Endothelial cell of umbilical vein (primary cell): Measurements from ENCODE around the gene DCC. TPM values are rescaled to one million over a fixed set of nuclear protein-coding genes. Genes with fewer than 3 reads are reported as not detected.

Source experiments
- BruUV-seq: library from RNA; stranded (reverse); fragments of 400-500 nt; replicated peaks from 2 replicates; lab custom pipeline; 2021; lab: Mats Ljungman, UMichigan
- CTCF ChIA-PET: fragments of 300-600, 350-600 bp; sonication (Branson Sonifier 250); formaldehyde crosslinking; loops from one replicate; lab custom pipeline; 2021; ENCODE audit warnings: antibody characterized with exemption, inconsistent platforms; lab: Charles Lee
- POLR2A ChIA-PET: fragments of 300-600, 350-600 bp; sonication (Branson Sonifier 250); formaldehyde crosslinking; loops from one replicate; lab custom pipeline; 2021; ENCODE audit warnings: antibody characterized with exemption, inconsistent platforms; lab: Charles Lee
- DNase-seq: peaks from one replicate; pipeline ENCODE4 v3.0.0-alpha.2; 2011; ENCODE audit warnings: low read depth, low spot score
- FAIRE-seq: peaks from 2 replicates; lab custom pipeline; 2011; peaks lifted over from hg19 to GRCh38; lab: Jason Lieb, UNC
- H2AFZ ChIP-seq: 2 replicates; pipeline ENCODE4 v1.6.0; 2012; ENCODE audit warnings: low read depth, low read length, control low read depth, inconsistent platforms
- H3K27ac ChIP-seq: 2 replicates; pipeline ENCODE4 v1.5.1; 2011; ENCODE audit warnings: low read depth, mild to moderate bottlenecking, control low read depth, low read length, moderate library complexity; ENCODE audit not compliant: insufficient read depth
- H3K27me3 ChIP-seq, 2 experiments: 2 replicates each; pipeline versions ENCODE4 v1.6.0 to v1.6.1; 2011; ENCODE audit warnings: low read length in 2 of 2, mixed read lengths in 1 of 2; ENCODE audit not compliant: control insufficient read depth in 2 of 2, insufficient read depth in 2 of 2
- H3K36me3 ChIP-seq, 2 experiments: 2 replicates in 1 of 2; 3 replicates in 1 of 2; pipeline ENCODE4 v1.5.1; 2011; ENCODE audit warnings: low read length in 2 of 2, mild to moderate bottlenecking in 1 of 2, moderate library complexity in 1 of 2; ENCODE audit not compliant: control insufficient read depth in 2 of 2, insufficient read depth in 2 of 2; ENCODE audit errors: extremely low read depth in 1 of 2
- H3K4me1 ChIP-seq: 3 replicates; pipeline ENCODE4 v1.5.1; 2011; ENCODE audit warnings: mild to moderate bottlenecking, low read length; ENCODE audit not compliant: control insufficient read depth, insufficient read depth; ENCODE audit errors: extremely low read depth
- H3K4me2 ChIP-seq: 2 replicates; pipeline ENCODE4 v1.6.1; 2011; ENCODE audit warnings: low read length, control low read depth, mixed read lengths; ENCODE audit not compliant: insufficient read depth
- H3K4me3 ChIP-seq, 3 experiments: fragments of 200-600 bp in 1 of 3; sonication (generic), shearing (Covaris generic) in 1 of 3; replicated peaks in 1 of 3; 2 replicates each; pipeline ENCODE4 v1.5.1; 2011 to 2016; ENCODE audit warnings: control low read depth in 3 of 3, low read length in 3 of 3, mild to moderate bottlenecking in 2 of 3, inconsistent platforms in 1 of 3, low read depth in 1 of 3, moderate library complexity in 1 of 3; ENCODE audit not compliant: insufficient read depth in 1 of 3
- H3K79me2 ChIP-seq: 2 replicates; pipeline ENCODE4 v1.6.0; 2012; ENCODE audit warnings: low read length, inconsistent platforms; ENCODE audit not compliant: control insufficient read depth, insufficient read depth
- H3K9ac ChIP-seq: replicated peaks from 2 replicates; pipeline ENCODE3; 2011; ENCODE audit warnings: low read length, control low read depth; ENCODE audit not compliant: insufficient read depth; ENCODE audit errors: extremely low read depth
- H3K9me1 ChIP-seq: replicated peaks from 3 replicates; pipeline ENCODE4 v1.6.0; 2011; ENCODE audit warnings: mild to moderate bottlenecking, low read length; ENCODE audit not compliant: control insufficient read depth, insufficient read depth; ENCODE audit errors: extremely low read depth
- H3K9me3 ChIP-seq: replicated peaks from 2 replicates; pipeline ENCODE4 v1.5.1; 2012; ENCODE audit warnings: low read length, inconsistent platforms; ENCODE audit not compliant: control insufficient read depth, insufficient read depth
- H4K20me1 ChIP-seq: replicated peaks from 2 replicates; pipeline ENCODE3; 2011; ENCODE audit warnings: mild to moderate bottlenecking, low read length; ENCODE audit not compliant: control insufficient read depth, insufficient read depth; ENCODE audit errors: extremely low read depth
- EZH2 ChIP-seq: IDR thresholded peaks from 2 replicates; pipeline ENCODE4 v1.6.1; 2012; ENCODE audit warnings: borderline replicate concordance, low read depth, mild to moderate bottlenecking, moderate library complexity, low read length, inconsistent platforms; ENCODE audit not compliant: severe bottlenecking
- FOS ChIP-seq: IDR thresholded peaks from 2 replicates; pipeline ENCODE4 v1.6.1; 2011; ENCODE audit warnings: mild to moderate bottlenecking, low read length, moderate library complexity, borderline replicate concordance; ENCODE audit not compliant: insufficient read depth
- GATA2 ChIP-seq: IDR thresholded peaks from 2 replicates; pipeline ENCODE4 v1.7.0; 2011; ENCODE audit warnings: low read depth, mild to moderate bottlenecking, moderate library complexity, mixed read lengths, low read length; ENCODE audit not compliant: insufficient read length, insufficient read depth
- JUN ChIP-seq: IDR thresholded peaks from 2 replicates; pipeline ENCODE4 v1.6.1; 2011; ENCODE audit warnings: borderline replicate concordance, low read depth; ENCODE audit not compliant: insufficient read length, insufficient read depth
- MYC ChIP-seq: IDR thresholded peaks from one replicate; pipeline ENCODE4 v1.6.1; 2011; ENCODE audit warnings: mild to moderate bottlenecking, low read depth, low read length
- POLR2A ChIP-seq: IDR thresholded peaks from 2 replicates; pipeline ENCODE4 v1.6.1; 2012; ENCODE audit warnings: low read depth, mild to moderate bottlenecking, control low read depth, low read length
- dilution Hi-C: fragments of 300-500 bp; cut with MboI; formaldehyde crosslinking; loops from one replicate; pipeline ENCODE4 v1.15.0; 2019; ENCODE audit warnings: low sequenced_read_pairs; ENCODE audit not compliant: extremely low pct_ligation_motif_present
- intact Hi-C: fragments of 100-400 bp; cut with micrococcal nuclease; formaldehyde crosslinking; loops from one replicate; pipeline ENCODE4 v1.10.0; 2022
- polyA plus RNA-seq, 4 experiments: library from polyadenylated mRNA; depleted of rRNA in 3 of 4; stranded (reverse) in 3 of 4; unstranded in 1 of 4; fragments of >200 nt; gene quantifications; 2 replicates each; pipeline versions ENCODE4 v1.2.1 to v1.2.3, GENCODE V29; 2011 to 2012; ENCODE audit warnings: missing spikeins in 1 of 4
- total RNA-seq: library from RNA; stranded (reverse); gene quantifications from 2 replicates; pipeline ENCODE4 v1.2.3, GENCODE V29; 2021
- TF ChIP-seq, protein P1 (sequence below), 2 donors: IDR thresholded peaks; 1 replicate in 1 of 2; 2 replicates in 1 of 2; pipeline ENCODE4 v1.5.1; 2011; ENCODE audit warnings: low read length in 2 of 2, mild to moderate bottlenecking in 2 of 2, moderate library complexity in 2 of 2, control low read depth in 1 of 2, inconsistent platforms in 1 of 2, low read depth in 1 of 2; ENCODE audit not compliant: insufficient read depth in 1 of 2; ENCODE audit errors: extremely low read depth in 1 of 2
- TF ChIP-seq, protein P2 (sequence below): IDR thresholded peaks from 2 replicates; pipeline ENCODE4 v1.6.1; 2011; ENCODE audit not compliant: insufficient read depth, insufficient read length

DCC gene
- total and polyA plus RNA-seq, 2 donors (not counting 3 experiments of a cell fraction or from before 2014, with no cell fraction given) = not detected

DNA sequence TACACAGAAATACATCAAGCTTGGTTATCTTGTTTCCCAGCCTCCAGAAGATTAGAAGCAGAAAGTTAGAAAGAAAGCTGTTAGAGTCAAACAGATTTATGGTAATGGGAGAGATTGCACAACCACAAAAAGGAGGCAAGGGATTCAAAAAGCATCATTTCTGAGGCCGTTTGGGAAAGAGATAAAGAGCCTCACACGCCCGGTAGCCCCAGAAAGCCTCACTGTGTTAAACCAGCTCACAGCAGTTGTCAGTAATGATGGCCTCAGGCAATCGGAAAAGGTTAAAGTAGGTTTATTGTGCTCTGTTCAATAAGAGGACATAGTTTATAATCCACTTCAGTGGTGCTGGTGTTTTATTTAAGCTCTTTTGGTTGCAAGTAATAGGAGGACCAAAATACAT lies 111.3 kb downstream of the DCC start:
- no peak for DNase-seq
- H3K4me2 ChIP-seq = no peak overlapping the region
- H3K4me3 ChIP-seq = no peak overlapping the region
- no peak overlapping the region for H3K27ac ChIP-seq
- intact Hi-C loops (no loop called here), dilution Hi-C loops (no loop called here)
- no peaks in the 10 kb centered on the region for H3K4me1 ChIP-seq
- BruUV-seq = no TSS peak
- no peaks in the 10 kb centered on the region for H3K79me2 ChIP-seq
- no peak for TF ChIP-seq EZH2
- TF ChIP-seq POLR2A = no peak
- no peak for TF ChIP-seq GATA2
- TF ChIP-seq, protein P1, sequence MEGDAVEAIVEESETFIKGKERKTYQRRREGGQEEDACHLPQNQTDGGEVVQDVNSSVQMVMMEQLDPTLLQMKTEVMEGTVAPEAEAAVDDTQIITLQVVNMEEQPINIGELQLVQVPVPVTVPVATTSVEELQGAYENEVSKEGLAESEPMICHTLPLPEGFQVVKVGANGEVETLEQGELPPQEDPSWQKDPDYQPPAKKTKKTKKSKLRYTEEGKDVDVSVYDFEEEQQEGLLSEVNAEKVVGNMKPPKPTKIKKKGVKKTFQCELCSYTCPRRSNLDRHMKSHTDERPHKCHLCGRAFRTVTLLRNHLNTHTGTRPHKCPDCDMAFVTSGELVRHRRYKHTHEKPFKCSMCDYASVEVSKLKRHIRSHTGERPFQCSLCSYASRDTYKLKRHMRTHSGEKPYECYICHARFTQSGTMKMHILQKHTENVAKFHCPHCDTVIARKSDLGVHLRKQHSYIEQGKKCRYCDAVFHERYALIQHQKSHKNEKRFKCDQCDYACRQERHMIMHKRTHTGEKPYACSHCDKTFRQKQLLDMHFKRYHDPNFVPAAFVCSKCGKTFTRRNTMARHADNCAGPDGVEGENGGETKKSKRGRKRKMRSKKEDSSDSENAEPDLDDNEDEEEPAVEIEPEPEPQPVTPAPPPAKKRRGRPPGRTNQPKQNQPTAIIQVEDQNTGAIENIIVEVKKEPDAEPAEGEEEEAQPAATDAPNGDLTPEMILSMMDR (IDR thresholded peaks at IDR 0.05; ENCODE audit: extremely low read depth in 1 of 2, insufficient read depth in 1 of 2, low read depth in 1 of 2, low read length in 2 of 2) = no peak
- TF ChIP-seq JUN = no peak
- no peak for TF ChIP-seq MYC
- no peak for TF ChIP-seq FOS
- TF ChIP-seq, protein P2, sequence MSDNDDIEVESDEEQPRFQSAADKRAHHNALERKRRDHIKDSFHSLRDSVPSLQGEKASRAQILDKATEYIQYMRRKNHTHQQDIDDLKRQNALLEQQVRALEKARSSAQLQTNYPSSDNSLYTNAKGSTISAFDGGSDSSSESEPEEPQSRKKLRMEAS = no peak
- POLR2A ChIA-PET = no interaction called here
- no peak overlapping the region for H3K9ac ChIP-seq
- no peaks in the 10 kb centered on the region for H3K9me1 ChIP-seq
- no peak for FAIRE-seq
- no peak overlapping the region for H2AFZ ChIP-seq
- H3K36me3 ChIP-seq = no peaks in the 10 kb centered on the region
- H3K9me3 ChIP-seq = peaks cover 8% of the 10 kb centered on the region
- H3K27me3 ChIP-seq = no peaks in the 10 kb centered on the region
- CTCF ChIA-PET = no interaction called here
- H4K20me1 ChIP-seq = no peaks in the 10 kb centered on the region
